ENCODE results near the gene SMARCA4.
"Not testable (repeated sequence)": the region's sequence is repeated elsewhere in the genome, so short reads cannot be mapped to it uniquely, and the experiment has no call there.

Gene SMARCA4

DNA sequence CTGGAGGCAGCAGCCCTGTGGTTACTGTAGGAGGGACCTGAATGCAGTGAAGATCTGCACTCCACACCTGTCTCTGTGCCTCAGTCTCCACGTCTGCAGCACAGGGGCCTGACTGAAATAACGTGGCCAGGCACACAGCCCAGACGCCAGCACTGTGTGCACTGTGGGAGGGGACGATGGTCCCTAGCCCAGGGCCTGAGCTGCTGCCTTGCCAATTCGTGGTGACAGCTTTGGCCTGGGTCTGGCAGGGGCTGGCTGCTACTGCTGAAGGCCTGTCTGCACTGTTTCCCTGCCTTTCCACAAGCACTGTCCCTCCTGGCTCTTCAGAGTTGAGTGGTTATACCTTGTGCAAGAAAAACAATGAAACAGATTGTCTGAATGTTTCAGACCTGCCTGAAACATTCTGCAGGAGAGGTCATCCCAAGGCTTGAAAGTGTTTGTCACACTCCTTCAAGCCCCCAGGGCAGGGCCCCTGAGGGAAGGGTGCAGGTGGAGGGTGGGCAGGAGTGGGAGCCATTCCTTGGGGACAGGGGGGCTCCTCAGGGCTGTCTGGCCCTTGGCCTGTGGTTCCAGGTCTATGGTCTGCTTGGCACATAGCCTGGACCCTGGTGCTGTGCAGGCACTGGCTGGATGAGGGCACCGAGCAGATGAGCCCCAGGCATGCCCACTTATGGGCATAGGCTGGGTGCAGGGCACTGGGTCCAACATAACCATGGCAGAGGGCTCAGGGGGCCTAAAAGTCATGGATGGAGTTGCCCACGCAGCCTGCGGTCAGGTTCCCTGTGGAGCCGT lies 89.7 kb downstream of the SMARCA4 start:
- H3K4me3 ChIP-seq (ENCODE audit: low read depth, low read length), result no peak overlapping the region
- DNase-seq (ENCODE audit: low read depth), result no peak

- no peak for DNase-seq (ENCODE audit: low read depth)
- H3K4me3 ChIP-seq (ENCODE audit: low read depth, low read length), result no peak overlapping the region
Measured at GRCh38 chr19:11053817-11054195, 93.0 kb downstream of the SMARCA4 start.

- no peak for DNase-seq (ENCODE audit: low read depth)
- no peak overlapping the region for H3K4me3 ChIP-seq (ENCODE audit: low read depth, low read length)
Measured at GRCh38 chr19:11054200-11054599, 93.4 kb downstream of the SMARCA4 start.

GRCh38 chr19:11054628-11055027 lies 93.8 kb downstream of the SMARCA4 start:
- DNase-seq (ENCODE audit: low read depth), result no peak
- H3K4me3 ChIP-seq (ENCODE audit: low read depth, low read length), result no peak overlapping the region

GRCh38 chr19:11058246-11059030 lies 97.6 kb downstream of the SMARCA4 start:
- H3K4me3 ChIP-seq (ENCODE audit: low read depth, low read length), result no peak overlapping the region
- DNase-seq (ENCODE audit: low read depth), result no peak

GRCh38 chr19:11059511-11060358 lies 98.9 kb downstream of the SMARCA4 start:
- DNase-seq (ENCODE audit: low read depth), result no peak
- no peak overlapping the region for H3K4me3 ChIP-seq (ENCODE audit: low read depth, low read length)

GRCh38 chr19:11061952-11062351 lies 101.1 kb downstream of the SMARCA4 start:
- no peak overlapping the region for H3K4me3 ChIP-seq (ENCODE audit: low read depth, low read length)
- no peak for DNase-seq (ENCODE audit: low read depth)

DNA sequence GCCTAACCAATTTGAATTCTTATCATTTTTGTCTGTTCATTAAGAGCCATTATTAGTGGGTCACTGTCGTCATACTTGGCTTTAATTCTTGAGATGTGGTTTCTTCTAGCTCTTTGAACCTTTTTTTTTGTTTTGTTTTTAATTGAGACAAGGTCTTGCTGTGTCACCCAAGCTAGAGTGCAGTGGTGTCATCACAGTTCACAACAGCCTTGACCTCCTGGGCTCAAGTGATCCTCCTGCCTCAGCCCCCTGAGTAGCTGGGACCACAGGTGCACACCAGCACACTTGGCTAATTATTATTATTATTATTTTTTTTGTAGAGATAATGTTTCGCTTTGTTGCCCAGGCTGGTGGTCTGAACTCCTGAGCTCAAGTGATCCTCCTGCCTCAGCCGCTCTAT lies 102.6 kb downstream of the SMARCA4 start:
- no peak overlapping the region for H3K4me3 ChIP-seq (ENCODE audit: low read depth, low read length)
- no peak for DNase-seq (ENCODE audit: low read depth)

DNA sequence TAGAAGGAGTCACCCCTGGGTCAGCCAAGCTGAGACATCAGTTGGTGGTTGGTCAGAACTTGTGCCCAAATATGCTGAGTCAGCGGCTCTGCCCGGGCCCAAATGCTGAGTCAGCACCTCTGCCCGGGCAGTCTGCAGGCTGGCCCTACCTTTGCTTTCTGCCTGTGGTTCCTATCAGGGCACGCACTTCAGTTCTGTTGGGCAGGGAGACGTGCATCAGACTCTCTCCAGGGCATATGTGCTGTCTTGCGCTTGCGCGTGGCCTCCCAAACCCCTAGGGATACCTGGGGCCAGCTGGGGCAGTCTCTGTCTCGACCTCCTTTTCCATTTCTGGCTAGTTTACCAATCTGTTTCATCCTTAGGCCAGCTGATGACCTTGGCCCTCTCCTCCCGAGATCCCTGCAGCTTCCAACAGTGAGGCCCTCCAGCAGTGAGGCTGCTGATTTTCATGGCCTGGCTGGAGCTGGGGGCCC lies 104.0 kb downstream of the SMARCA4 start:
- DNase-seq (ENCODE audit: low read depth), result no peak
- H3K4me3 ChIP-seq (ENCODE audit: low read depth, low read length), result no peak overlapping the region

- DNase-seq (ENCODE audit: low read depth), result no peak
Measured at GRCh38 chr19:11066326-11066725, 105.5 kb downstream of the SMARCA4 start.

DNA sequence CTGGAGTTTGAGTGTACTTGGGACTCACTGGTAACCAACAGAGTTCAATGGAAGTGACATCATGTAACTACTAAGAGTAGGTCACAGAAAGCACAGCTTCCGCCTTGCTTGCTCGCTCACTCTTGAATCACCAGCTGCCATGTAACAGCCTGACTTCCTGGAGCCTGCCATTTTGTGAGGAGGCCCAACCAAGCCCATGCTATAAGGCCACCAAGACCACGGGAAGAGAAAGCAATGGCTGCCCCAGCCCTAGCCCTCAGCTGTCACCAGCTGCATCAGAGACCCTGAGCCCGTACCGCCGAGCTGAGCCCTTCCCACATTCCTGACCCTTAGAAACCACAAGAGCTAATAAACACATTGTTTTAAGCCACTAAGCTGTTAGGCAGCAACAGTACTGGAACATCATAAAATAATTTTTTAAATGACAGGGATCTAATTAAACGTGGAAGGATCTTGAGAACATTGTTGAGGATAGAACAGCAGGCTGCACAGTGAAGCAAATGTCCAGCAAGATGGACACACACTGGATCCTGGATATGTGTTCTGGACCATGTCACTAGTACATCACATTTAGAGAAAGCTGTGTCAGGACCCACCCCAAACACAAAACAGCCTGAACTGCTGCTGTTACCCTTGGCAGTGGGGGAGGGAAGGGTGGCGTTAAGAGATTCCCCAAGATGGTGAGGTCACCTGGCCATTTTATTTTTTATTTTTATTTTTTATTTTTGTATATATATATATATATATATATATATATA lies 106.7 kb downstream of the SMARCA4 start:
- H3K4me3 ChIP-seq (ENCODE audit: low read depth, low read length), result no peak overlapping the region

More at GRCh38 chr19:11066326-11066725, 105.5 kb downstream of the SMARCA4 start:
- H3K4me3 ChIP-seq (ENCODE audit: low read depth, low read length), result no peak overlapping the region

GRCh38 chr19:11069561-11069960 lies 108.7 kb downstream of the SMARCA4 start:
- DNase-seq (ENCODE audit: low read depth), result no peak
- no peak overlapping the region for H3K4me3 ChIP-seq (ENCODE audit: low read depth, low read length)

More for the DNA sequence above, 106.7 kb downstream of the SMARCA4 start:
- no peak for DNase-seq (ENCODE audit: low read depth)

- H3K4me3 ChIP-seq (ENCODE audit: low read depth, low read length), result no peak overlapping the region
- DNase-seq (ENCODE audit: low read depth), result no peak
Measured at GRCh38 chr19:11070123-11070522, 109.3 kb downstream of the SMARCA4 start.

DNA sequence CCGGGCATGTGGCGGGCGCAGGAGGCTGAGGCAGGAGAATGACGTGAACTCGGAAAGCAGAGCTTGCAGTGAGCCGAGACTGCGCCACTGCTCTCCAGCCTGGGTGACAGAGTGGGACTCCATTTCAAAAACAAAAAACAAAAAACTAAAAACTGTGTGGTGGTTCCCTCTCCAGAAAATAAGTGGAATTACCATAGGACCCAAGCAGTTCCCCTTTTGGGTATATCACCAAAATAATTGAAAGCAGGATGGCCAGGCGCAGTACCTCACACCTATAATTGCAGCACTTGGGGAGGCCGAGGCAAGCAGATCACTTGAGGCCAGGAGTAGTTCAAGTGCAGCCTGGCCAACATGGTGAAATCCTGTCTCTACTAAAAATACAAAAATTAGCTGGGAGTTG lies 112.7 kb downstream of the SMARCA4 start:
- no peak overlapping the region for H3K4me3 ChIP-seq (ENCODE audit: low read depth, low read length)
- DNase-seq (ENCODE audit: low read depth), result no peak

- DNase-seq (ENCODE audit: low read depth); H3K4me3 ChIP-seq (ENCODE audit: low read depth, low read length): not testable (repeated sequence)
Measured at GRCh38 chr19:11076792-11077191, 116.0 kb downstream of the SMARCA4 start.

GRCh38 chr19:11078893-11079292 lies 118.1 kb downstream of the SMARCA4 start:
- no peak overlapping the region for H3K4me3 ChIP-seq (ENCODE audit: low read depth, low read length)
- no peak for DNase-seq (ENCODE audit: low read depth)

DNA sequence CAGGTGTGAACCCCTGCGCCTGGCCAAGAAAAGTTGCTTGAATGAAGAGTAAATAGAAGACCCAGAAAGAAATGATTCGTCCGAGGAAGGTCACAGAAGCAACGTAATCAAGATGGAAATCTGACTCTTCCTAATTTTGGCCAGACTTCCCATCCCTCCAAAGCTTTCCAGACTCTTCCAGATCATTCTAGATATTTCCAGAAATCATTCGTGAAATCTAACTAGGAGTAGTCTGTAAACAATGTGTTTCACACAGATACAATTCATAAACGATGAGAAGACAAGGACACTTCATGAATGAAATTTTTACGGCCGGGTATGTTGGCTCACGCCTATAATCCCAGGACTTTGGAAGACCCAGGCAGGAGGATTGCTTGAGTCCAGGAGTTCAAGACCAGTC lies 119.2 kb downstream of the SMARCA4 start:
- H3K4me3 ChIP-seq (ENCODE audit: low read depth, low read length), result no peak overlapping the region
- DNase-seq (ENCODE audit: low read depth), result no peak

GRCh38 chr19:11087870-11088505 lies 127.2 kb downstream of the SMARCA4 start:
- DNase-seq (ENCODE audit: low read depth), result no peak
- no peak overlapping the region for H3K4me3 ChIP-seq (ENCODE audit: low read depth, low read length)
